Vagina (tissue), 2 donors: Measurements from ENCODE around the gene ADGRL3.

Source experiments
- POLR2A ChIP-seq, 2 donors: fragments of 450-650 bp; IDR thresholded peaks; one replicate each; pipeline ENCODE4 v1.6.1; 2017; ENCODE audit warnings: antibody characterized with exemption in 2 of 2, mild to moderate bottlenecking in 2 of 2, moderate library complexity in 2 of 2
- POLR2AphosphoS5 ChIP-seq, 2 donors: sonication (generic); formaldehyde crosslinking; IDR thresholded peaks; one replicate each; pipeline ENCODE4 v1.9.0; 2017; ENCODE audit warnings: antibody characterized with exemption in 2 of 2, mild to moderate bottlenecking in 2 of 2, low read depth in 1 of 2; ENCODE audit not compliant: insufficient read depth in 1 of 2

DNA sequence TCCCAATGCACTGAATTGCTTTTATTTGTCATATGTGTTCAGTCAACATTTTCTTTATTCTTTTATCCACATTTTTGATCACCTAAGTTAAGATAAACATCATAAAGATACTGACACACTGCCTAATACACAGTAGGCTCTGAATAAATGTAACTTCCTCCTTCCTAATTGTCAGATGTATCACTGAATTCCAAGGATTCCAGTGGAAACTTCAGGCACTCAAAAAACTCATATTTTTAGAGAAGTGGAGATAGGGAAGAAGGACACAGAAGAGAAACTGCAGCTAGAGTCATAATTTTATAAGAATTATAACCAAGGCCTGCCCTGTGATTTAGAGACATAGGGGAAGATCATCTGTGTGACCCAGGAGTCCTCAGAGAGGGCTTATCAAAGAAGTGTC is 753.3 kb downstream of the ADGRL3 start:
- TF ChIP-seq POLR2A (IDR thresholded peaks at IDR 0.05) (no peak), POLR2AphosphoS5 (IDR thresholded peaks at IDR 0.05; ENCODE audit: insufficient read depth in 1 of 2, low read depth in 1 of 2) (no peak)
